ENCODE data around the gene CTDSP1. TPM values are rescaled to one million over a fixed set of nuclear protein-coding genes. Genes with fewer than 3 reads are reported as not detected.
A peak's percentile ranks its signal among the peaks of the same experiment; 100 is the strongest.

CTDSP1 gene
- total RNA-seq, 1 experiment from 2014 or later: 69.7 TPM

DNA sequence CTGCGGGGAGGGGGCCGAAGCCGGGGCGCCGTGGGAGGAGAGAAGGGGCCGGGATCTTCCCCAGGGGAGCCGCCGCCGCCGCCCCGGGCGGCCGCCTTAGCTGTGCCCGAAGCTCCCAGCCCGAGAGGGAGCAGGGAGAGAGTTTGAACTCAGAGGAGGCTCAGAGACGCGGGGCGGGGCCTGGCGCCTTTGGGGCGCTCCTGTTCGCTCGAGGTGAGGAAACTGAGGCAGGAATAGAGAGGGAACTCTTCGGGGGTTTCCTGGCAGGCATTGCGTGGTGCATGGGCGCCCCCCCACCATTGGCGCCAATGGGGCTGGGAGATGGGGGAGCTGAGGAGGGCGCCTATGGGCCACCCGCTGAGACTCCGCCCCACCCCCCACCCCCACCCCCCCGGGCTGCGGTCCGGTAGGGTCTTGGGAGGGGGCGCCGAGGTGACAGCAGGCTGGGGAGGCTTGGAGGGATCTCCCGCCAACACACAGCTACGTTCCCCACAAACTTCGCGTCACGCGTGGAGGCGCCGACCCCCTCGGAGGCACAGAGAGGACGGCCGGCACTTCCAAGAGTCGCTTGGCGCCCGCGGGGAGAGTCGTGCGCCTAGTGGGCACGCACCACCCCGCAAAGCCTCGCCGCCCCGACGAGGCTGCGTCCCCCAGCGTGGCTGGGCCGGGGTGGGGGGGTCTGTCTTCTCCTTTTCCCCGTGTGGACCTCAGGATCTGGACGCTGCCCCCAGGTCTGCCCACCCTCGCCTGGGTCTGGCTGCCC lies 680 bp downstream of the CTDSP1 start:
- peak; percentile 23 for DNase-seq (ENCODE audit: low read depth)

DNA sequence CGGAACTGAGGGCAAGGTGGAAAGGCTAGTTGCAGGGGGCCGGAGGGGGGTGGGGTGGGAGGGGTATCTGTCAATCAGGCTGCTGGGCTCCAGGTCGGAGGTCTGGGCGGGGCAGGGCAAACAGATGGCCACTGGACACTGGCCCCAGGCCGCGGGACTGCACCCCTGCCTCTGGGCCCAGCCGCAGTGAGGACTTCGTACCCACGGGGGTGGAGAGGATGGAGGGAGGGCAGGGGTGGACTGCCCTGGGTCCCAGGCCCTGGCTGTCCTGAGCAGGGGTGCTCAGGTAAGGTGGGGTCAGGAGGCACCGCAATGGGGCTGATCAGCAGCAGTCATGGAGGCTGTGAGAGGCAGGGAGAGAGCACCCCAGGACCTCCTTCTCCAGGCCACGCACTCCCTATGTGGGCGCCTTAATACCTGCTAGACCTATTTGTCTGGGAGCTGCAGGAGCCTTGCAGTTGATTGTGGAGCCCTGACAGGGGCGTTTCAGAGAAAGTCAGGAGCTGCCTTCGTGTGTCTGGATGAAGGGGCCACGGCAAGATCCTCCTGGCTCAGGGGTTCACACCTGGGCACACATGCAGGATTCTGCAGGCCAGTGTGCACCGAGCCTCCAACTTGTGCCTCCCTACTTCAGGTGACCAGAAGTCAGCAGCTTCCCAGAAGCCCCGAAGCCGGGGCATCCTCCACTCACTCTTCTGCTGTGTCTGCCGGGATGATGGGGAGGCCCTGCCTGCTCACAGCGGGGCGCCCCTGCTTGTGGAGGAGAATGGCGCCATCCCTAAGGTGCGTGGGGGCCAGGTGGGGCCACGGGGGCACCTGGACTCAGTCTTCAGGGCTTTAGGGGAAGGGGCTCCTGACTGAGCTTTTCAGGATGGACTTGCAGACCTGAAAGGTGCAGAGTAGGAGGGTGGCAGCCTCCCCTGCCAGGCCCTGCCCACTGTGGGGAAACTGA lies 1.5 kb downstream of the CTDSP1 start:
- DNase-seq (ENCODE audit: low read depth): no peak

DNA sequence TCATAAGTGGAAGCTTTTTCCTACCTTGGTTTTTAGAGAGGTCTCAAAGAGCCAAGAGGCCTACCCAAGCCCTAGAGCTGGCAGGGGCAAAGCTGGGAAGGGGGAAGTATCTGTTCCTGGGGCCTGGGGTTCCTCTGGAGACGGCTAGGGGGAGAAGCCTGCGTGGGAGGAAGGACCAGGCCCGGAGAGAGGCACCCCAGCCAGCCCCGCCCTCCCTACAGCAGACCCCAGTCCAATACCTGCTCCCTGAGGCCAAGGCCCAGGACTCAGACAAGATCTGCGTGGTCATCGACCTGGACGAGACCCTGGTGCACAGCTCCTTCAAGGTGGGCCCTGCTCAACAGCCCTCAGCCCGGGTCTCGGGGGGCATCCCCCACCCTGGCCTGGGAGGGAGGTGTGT lies 2.2 kb downstream of the CTDSP1 start:
- no peak for DNase-seq (ENCODE audit: low read depth)

DNA sequence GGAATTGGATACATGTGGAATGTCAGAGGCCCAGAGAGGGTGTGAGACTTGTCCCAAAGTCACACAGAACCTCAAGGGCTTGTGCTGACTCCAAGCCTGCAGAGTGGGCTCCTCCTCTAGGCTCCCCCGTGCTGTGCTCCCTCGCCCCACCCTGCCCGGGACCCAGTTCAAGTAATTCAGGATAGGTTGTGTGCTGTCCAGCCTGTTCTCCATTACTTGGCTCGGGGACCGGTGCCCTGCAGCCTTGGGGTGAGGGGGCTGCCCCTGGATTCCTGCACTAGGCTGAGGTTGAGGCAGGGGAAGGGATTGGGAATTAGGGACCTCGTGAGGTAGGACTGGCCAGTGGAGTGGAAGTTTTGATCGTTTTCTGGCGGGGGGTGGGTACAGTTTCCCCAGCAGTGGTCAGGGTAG lies 2.8 kb downstream of the CTDSP1 start:
- DNase-seq (ENCODE audit: low read depth): no peak

DNA sequence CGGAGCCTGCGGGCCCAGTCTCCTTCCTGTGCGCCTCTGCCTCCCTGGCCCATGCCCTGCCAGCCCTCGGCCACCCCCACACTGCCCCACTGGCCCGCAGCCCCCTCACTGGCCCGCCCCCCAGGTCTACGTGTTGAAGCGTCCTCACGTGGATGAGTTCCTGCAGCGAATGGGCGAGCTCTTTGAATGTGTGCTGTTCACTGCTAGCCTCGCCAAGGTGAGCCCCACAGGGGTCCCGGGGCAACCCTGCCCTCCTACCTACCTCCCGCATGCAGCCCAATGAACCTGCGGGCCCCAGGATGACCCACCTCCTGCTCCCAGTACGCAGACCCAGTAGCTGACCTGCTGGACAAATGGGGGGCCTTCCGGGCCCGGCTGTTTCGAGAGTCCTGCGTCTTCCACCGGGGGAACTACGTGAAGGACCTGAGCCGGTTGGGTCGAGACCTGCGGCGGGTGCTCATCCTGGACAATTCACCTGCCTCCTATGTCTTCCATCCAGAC lies 3.3 kb downstream of the CTDSP1 start:
- DNase-seq (ENCODE audit: low read depth): no peak

DNA sequence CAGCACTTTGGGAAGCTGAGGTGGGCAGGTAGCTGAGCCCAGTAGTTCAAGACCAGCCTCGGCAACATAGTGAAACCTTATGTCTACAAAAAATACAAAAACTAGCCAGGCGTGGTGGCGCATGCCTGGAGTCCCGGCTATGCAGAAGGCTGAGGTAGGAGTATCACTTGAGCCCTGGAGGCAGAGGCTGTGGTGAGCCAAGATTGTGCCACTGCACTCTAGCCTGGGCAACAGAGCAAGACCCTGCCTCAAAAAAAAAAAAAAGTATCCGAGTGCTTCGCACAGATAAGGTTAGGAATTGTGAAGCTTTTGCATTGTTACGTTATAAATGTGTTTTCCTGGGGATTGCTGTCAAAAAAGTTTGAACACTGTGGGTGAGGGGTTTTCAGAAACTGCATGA lies 4.1 kb downstream of the CTDSP1 start:
- no peak for DNase-seq (ENCODE audit: low read depth)

DNA sequence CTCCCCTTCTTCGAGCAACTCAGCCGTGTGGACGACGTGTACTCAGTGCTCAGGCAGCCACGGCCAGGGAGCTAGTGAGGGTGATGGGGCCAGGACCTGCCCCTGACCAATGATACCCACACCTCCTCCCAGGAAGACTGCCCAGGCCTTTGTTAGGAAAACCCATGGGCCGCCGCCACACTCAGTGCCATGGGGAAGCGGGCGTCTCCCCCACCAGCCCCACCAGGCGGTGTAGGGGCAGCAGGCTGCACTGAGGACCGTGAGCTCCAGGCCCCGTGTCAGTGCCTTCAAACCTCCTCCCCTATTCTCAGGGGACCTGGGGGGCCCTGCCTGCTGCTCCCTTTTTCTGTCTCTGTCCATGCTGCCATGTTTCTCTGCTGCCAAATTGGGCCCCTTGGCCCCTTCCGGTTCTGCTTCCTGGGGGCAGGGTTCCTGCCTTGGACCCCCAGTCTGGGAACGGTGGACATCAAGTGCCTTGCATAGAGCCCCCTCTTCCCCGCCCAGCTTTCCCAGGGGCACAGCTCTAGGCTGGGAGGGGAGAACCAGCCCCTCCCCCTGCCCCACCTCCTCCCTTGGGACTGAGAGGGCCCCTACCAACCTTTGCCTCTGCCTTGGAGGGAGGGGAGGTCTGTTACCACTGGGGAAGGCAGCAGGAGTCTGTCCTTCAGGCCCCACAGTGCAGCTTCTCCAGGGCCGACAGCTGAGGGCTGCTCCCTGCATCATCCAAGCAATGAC lies 4.8 kb downstream of the CTDSP1 start:
- DNase-seq (ENCODE audit: low read depth): no peak

DNA sequence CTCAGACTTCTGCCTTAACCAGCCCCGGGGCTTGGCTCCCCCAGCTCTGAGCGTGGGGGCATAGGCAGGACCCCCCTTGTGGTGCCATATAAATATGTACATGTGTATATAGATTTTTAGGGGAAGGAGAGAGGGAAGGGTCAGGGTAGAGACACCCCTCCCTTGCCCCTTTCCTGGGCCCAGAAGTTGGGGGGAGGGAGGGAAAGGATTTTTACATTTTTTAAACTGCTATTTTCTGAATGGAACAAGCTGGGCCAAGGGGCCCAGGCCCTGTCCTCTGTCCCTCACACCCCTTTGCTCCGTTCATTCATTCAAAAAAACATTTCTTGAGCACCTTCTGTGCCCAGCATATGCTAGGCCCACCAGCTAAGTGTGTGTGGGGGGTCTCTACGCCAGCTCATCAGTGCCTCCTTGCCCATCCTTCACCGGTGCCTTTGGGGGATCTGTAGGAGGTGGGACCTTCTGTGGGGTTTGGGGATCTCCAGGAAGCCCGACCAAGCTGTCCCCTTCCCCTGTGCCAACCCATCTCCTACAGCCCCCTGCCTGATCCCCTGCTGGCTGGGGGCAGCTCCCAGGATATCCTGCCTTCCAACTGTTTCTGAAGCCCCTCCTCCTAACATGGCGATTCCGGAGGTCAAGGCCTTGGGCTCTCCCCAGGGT lies 5.5 kb downstream of the CTDSP1 start:
- DNase-seq (ENCODE audit: low read depth): no peak

DNA sequence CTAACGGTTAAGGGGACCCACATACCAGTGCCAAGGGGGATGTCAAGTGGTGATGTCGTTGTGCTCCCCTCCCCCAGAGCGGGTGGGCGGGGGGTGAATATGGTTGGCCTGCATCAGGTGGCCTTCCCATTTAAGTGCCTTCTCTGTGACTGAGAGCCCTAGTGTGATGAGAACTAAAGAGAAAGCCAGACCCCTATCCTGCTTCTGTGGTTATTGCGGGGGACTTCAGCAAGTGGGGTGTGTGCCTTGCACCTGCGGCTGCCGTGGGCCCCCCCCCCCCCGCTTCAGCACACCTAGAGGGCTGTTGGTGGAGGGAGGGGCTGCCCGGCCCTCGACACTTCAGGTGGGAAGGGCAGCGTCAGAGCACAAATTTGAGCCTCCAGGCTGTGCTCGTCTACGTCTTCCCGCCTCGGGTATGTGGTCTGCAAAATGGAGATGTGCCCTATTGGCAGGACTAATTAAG lies 6.1 kb downstream of the CTDSP1 start:
- DNase-seq (ENCODE audit: low read depth): no peak

DNA sequence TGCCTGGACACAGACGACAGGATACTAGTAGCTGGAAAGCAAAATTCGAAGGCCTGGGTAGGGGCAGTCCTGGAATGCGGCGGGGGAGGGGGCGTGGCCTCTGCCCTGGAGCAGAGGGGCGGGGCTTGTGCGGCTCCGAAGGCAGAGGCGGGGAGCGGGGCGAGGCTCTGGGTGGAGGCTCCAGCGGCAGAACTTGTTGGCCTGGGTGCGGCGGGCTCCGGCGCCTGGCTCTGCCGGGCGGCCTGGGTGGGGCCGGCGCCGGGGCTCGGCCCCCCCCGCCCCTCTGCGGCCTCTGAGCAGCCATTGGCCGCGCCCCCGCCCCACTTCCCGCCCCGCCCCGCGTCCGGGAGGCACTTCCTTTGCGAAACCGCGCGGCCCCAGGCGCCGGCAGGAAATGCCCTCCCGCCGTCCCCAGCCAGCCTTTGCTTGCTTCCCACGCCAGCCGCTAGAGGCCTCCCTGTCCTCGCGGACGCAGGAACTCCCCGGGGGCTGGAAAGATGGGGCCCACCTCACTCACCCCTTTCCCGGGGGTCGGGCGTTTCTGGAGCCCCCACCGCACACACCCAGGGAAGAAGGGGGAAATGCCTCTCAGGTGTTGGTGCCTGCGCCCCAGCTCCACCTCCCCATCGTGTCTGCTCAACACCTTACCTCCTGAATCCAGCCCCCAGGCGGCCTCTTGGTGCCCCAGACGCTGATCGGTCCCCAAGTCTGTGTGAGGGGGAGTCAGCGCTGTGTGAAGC lies 6.7 kb downstream of the CTDSP1 start:
- DNase-seq (ENCODE audit: low read depth): peak; percentile 91

DNA sequence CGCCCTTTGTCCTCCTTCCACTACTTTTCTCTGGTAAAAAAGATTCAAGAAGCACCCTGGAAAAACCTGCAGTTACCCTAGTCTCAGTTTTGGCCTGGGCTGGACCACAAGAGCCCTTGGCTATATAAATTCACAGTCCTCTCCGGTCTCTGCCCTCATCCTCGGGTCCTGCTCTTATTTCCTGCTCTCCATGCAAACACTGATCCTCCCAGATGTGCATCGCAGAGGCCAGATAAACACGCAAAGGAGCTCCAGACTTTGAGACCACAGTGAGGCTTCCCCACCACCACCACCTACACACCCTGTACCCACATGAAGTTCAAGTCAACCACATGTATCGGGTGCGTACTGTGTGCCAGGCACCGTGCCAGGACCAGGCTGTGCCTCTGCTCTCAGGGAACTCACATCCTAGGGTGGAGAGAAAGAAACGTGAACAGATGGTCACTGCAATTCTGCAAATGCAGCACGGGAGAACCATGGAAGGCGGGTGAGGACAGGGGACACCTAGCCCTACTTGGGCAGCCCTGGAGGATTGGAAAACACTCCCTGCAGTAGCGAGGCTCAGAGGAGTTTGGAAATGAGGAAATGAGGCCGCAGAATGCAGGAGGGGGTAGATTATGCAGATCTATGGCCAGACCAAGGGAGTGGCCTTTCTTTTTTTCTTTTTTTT lies 7.4 kb downstream of the CTDSP1 start:
- peak; percentile 75 for DNase-seq (ENCODE audit: low read depth)

DNA sequence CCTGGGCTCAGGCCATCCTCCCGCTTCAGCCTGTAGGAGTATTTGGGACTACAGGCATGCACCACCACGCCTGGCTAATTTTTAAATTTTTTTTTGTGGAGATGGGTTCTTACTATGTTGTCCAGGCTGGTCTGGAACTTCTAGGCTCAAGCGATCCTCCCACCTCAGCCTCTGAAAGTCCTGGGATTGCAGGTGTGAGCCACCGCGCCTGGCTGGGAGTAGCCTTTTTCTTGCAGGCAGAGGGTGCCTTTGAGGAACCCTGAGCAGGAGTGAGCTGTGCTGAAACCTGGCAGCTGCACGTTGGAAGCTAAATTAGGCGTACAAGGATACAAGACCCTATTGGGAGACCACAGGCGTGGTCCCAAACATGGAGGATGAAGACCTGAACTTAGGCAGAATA lies 8.0 kb downstream of the CTDSP1 start:
- DNase-seq (ENCODE audit: low read depth): no peak

DNA sequence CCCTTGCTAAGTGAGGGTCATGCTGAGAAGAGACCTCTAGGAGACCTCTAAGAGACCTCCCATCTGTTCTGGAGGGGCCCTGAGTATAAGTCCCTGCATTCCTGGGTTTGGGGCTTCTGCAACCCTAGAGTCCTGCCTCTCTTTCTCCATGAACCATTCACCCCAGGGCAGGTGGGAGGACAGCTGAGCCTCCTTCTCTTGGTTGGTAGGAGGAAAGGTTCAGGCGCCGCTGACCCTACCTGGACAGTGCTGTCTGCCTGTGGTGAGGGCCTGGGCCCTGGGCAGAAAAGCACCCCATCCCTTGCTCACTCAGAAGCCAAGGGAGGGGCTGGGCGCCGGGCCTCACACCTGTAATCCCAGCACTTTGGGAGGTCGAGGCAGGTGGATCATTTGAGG lies 18.7 kb downstream of the CTDSP1 start:
- DNase-seq (ENCODE audit: low read depth): no peak

DNA sequence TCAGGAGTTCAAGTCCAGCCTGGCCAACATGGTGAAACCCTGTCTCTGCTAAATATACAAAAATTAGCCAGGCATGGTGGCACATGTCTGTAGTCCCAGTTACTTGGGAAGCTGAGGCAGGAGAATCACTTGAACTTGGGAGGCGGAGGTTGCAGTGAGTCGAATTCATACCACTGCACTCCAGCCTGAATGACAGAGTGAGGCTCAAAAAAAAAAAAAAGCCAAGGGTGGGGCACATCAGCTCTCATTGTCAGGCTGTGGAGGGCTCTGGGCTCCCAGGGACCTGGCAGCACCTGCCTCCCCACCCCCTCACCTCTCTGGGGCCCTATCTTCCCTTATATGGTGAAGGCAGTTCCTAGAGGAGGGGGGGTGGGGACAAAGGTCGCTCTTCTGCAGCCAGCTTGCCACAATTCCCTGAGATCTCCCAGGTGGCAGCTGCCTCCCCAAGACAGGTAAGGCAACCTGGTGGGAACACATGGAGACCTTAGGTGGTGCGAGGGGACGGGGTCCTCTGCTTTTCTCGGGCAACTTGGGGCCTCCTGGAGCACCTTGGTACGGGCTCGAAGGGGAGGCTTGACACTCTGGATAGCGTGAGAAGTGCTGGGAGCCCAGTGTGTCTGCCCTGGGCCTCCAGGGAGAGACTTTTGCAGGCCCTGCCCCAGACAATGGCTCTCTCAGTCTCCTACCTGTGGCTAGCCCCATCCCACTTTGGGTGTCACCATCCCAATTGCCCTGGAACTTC lies 19.2 kb downstream of the CTDSP1 start, which contains the start of gene VIL1:
VIL1 (plus strand) TSS at position 407 of the 742 bp plus-strand sequence. CDS start 4,656 bp downstream, outside the sequence.
- DNase-seq (ENCODE audit: low read depth): no peak

DNA sequence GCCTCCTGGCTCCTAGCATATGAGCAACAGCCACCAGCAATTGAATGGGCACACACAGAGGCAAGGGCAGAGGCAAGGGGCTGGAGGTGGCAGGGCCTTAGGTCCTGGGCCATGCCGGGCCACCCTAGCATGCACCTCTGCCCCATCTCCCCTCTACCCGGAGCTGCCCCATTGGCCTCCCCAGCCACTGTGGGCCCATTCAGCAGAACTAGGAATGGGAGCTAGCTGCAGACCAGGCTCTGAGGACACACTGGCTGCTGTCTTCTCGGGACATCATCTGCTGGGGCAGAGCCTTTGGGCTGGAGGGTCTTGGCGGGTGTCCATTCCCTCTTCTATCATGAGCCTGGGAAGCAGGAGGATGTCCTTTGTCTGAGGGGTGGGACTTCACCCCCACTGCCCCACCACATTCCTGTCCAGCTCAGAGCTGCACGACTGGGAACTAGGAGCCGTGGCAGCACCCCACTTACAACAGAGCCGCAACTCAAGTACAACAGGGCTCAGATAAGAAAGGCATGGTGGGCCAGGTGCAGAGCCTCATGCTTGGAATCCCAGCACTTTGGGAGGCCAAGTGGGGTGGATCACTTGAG lies 20.1 kb downstream of the CTDSP1 start:
- DNase-seq (ENCODE audit: low read depth): no peak

DNA sequence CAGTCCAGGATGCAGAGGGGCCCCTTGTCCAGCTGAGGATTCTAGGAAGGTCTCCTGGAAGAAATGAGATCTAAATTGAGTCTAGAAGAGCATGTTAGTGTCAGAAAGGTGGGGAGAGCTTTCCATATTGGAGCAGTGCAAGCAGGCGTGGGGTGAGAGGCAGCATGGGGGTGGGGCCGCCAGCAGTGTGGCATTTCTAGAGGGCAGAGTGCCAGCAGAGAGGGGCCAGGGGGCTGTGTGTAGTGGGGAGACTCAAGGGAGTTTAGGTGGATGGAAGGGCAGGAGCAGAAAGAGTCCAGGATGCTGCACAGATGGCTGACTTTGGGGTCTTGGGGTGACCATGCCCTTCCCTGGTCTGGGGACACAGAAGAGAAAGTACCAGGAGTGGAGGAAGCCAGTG lies 21.4 kb downstream of the CTDSP1 start:
- no peak for DNase-seq (ENCODE audit: low read depth)

DNA sequence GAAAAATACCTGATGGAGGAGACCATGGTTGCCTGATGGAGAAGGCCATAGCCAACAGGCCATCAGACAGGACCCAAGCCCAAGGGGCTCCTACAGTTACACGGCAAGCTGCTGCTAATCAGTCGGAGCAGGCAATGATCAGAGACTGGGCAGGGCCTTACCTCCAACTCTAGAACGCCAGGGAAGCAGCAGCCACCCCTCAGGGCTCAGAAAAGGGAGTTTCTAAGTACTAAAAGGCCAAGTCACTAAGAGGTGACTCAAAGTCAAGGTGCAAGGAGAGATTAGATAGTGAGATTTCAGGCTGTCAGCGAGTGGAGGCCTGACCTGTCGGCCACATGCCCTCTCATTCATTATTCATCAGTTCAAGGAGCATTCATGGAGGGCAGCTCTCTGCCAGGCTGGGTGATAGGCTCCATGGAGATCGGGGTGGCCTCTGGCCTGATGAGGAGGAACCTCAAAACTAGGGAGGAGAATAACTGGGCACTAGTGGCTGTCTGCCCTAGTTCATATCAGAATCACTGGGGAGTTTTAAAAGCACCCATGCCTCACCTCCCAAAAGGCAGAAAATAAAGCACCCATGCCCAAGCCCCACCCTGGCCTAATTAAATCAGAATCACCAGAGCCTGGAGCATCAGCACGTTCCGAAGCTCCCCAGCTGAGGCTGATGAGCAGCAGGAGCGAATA lies 22.9 kb downstream of the CTDSP1 start:
- no peak for DNase-seq (ENCODE audit: low read depth)

DNA sequence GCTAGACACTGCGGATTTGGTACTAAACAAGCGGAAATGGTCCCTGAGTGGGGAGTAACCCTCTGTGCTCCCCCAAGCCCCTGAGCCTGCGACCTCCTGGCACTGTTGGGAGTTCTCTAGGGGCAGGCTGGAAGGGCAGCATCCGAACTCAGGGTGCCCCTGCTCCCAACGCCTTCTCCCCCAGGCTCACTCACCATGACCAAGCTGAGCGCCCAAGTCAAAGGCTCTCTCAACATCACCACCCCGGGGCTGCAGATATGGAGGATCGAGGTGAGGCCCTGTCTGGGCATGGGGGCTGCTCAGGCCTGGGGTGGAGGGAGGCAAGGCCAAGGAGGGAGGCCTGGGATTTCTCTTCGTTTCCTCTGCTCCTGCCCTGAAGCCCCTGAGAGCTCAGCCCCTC lies 23.9 kb downstream of the CTDSP1 start:
- no peak for DNase-seq (ENCODE audit: low read depth)

Data from LHCN-M2 (cell line).